Lung (tissue), 12 donors: ENCODE data around the gene RMC1. TPM values are rescaled to one million over a fixed set of nuclear protein-coding genes. Genes with fewer than 3 reads are reported as not detected.

Experiments used
- ATAC-seq: fragments of 200-7000 bp; cut with Tn5 transposase; one replicate; pipeline ENCODE4 v1.9.1; 2020; ENCODE audit warnings: moderate number of reproducible peaks; ENCODE audit not compliant: insufficient read depth, low FRiP score
- DNase-seq, 3 donors: peaks; one replicate each; pipeline ENCODE4 v3.0.0-alpha.2; 2013 to 2017
- H3K27ac ChIP-seq, 2 donors: one replicate each; pipeline ENCODE4 v1.5.1; 2013; ENCODE audit warnings: mild to moderate bottlenecking in 2 of 2, moderate library complexity in 2 of 2, control low read depth in 1 of 2, inconsistent platforms in 1 of 2, low read depth in 1 of 2, low read length in 1 of 2
- H3K27me3 ChIP-seq, 3 donors: one replicate each; pipeline ENCODE4 v1.5.1; 2013; ENCODE audit warnings: low read length in 2 of 3; ENCODE audit not compliant: control insufficient read depth in 3 of 3, insufficient read depth in 3 of 3
- H3K36me3 ChIP-seq, 4 donors: one replicate each; pipeline ENCODE4 v1.5.1; 2013; ENCODE audit warnings: low read length in 4 of 4, mild to moderate bottlenecking in 1 of 4, moderate library complexity in 1 of 4; ENCODE audit not compliant: control insufficient read depth in 4 of 4, insufficient read depth in 4 of 4
- H3K4me1 ChIP-seq, 5 donors: one replicate each; pipeline ENCODE4 v1.5.1; 2013; ENCODE audit warnings: low read length in 5 of 5, mild to moderate bottlenecking in 2 of 5, moderate library complexity in 1 of 5; ENCODE audit not compliant: control insufficient read depth in 5 of 5, insufficient read depth in 5 of 5
- H3K4me3 ChIP-seq: one replicate; pipeline ENCODE4 v1.5.1; 2013; ENCODE audit warnings: mild to moderate bottlenecking, control low read depth, moderate library complexity
- H3K9ac ChIP-seq, 2 donors: one replicate each; pipeline ENCODE4 v1.5.1; 2013; ENCODE audit warnings: low read length in 2 of 2, control low read depth in 1 of 2; ENCODE audit not compliant: insufficient read depth in 1 of 2
- H3K9me3 ChIP-seq, 4 donors: one replicate each; pipeline ENCODE4 v1.5.1; 2013; ENCODE audit warnings: low read length in 3 of 4, mild to moderate bottlenecking in 1 of 4, moderate library complexity in 1 of 4; ENCODE audit not compliant: control insufficient read depth in 4 of 4, insufficient read depth in 3 of 4
- CTCF ChIP-seq: IDR thresholded peaks from 2 replicates; pipeline ENCODE4 v1.5.1; 2012; ENCODE audit warnings: mild to moderate bottlenecking; ENCODE audit errors: control extremely low read depth, extremely low read depth
- WGBS, 2 donors: extraction: QIAGEN DNeasy Blood & Tissue Kit; methylation state at CpG; one replicate each; pipeline ENCODE4 v1.1.7; 2013; 5-methylcytosine and 5-hydroxymethylcytosine counted together
- polyA plus RNA-seq, 2 donors: library from polyadenylated mRNA; stranded (reverse); fragments of 200-250 nt; gene quantifications; one replicate each; pipeline ENCODE4 v1.2.1, GENCODE V29; 2013
- total RNA-seq, 2 donors: library from RNA; depleted of rRNA in 1 of 2; stranded (reverse); fragments of >200 nt in 1 of 2; gene quantifications; one replicate each; pipeline ENCODE4 v1.2.1, GENCODE V29; 2014 to 2021
- donor health status: control.
- donor health status: control.
- donor health status: Bipolar disorder and iron deficiency.
- donor health status: healthy.
- donor health status: DM: yes; HTN: yes; CAD: no.

The RMC1 gene
- total and polyA plus RNA-seq, 4 donors: 28.2 to 71.3 (median 32.2) TPM

GRCh38 chr18:23547306-23547705, 44.0 kb downstream of the RMC1 start:
- H3K27me3 ChIP-seq: no peaks in the 10 kb centered on the region
- H3K36me3 ChIP-seq: peaks cover 26 to 47% (median 41%) of the 10 kb centered on the region in 4 donors
- ATAC-seq (no peak), DNase-seq (no peak)
- no peak overlapping the region for H3K4me3 ChIP-seq
- no peak overlapping the region for H3K9ac ChIP-seq
- H3K27ac ChIP-seq: no peak overlapping the region
- H3K4me1 ChIP-seq: peaks cover 0 to 1% (median 0%) of the 10 kb centered on the region in 5 donors
- 70 to 88% methylated on average over 3 of the region's 3 CpGs for WGBS, 2 donors
- H3K9me3 ChIP-seq: no peaks in the 10 kb centered on the region
- TF ChIP-seq CTCF: no peak

GRCh38 chr18:23547846-23548245, 44.5 kb downstream of the RMC1 start:
- no peak for TF ChIP-seq CTCF
- Histone ChIP-seq H3K36me3 (peaks cover 24 to 47% (median 39%) of the 10 kb centered on the region in 4 donors), H3K27me3 (no peaks in the 10 kb centered on the region), H3K4me3 (no peak overlapping the region), H3K27ac (no peak overlapping the region), H3K9ac (no peak overlapping the region), H3K4me1 (peaks cover 0 to 3% (median 0%) of the 10 kb centered on the region in 5 donors), H3K9me3 (peaks cover 0 to 3% (median 0%) of the 10 kb centered on the region in 4 donors)
- no peak for DNase-seq
- ATAC-seq: no peak
- WGBS, 2 donors: 60 to 92% methylated on average over 3 of the region's 3 CpGs

- WGBS, 2 donors: 84 to 85% methylated on average over 2 of the region's 2 CpGs
- Histone ChIP-seq H3K27ac (no peak overlapping the region), H3K27me3 (no peaks in the 10 kb centered on the region), H3K9me3 (peaks cover 0 to 3% (median 0%) of the 10 kb centered on the region in 4 donors), H3K36me3 (peaks cover 26 to 46% (median 36%) of the 10 kb centered on the region in 4 donors), H3K4me1 (peaks cover 0 to 3% (median 0%) of the 10 kb centered on the region in 5 donors), H3K9ac (no peak overlapping the region), H3K4me3 (no peak overlapping the region)
- ATAC-seq (no peak), DNase-seq (no peak)
- TF ChIP-seq CTCF: no peak
Observed at GRCh38 chr18:23548275-23548674, 45.0 kb downstream of the RMC1 start.

GRCh38 chr18:23548719-23549118, 45.4 kb downstream of the RMC1 start:
- no peak overlapping the region for H3K4me3 ChIP-seq
- H3K9ac ChIP-seq: no peak overlapping the region
- H3K4me1 ChIP-seq: peaks cover 0 to 4% (median 0%) of the 10 kb centered on the region in 5 donors
- no peak for TF ChIP-seq CTCF
- 93 to 99% methylated on average over 3 of the region's 3 CpGs for WGBS, 2 donors
- DNase-seq (no peak), ATAC-seq (no peak)
- H3K27me3 ChIP-seq: no peaks in the 10 kb centered on the region
- H3K36me3 ChIP-seq: peaks cover 27 to 48% (median 35%) of the 10 kb centered on the region in 4 donors
- peaks cover 0 to 3% (median 0%) of the 10 kb centered on the region in 4 donors for H3K9me3 ChIP-seq
- H3K27ac ChIP-seq: no peak overlapping the region
